GM13977 (cell line): ENCODE data around the gene FAM210A.

Experiments used
- DNase-seq: peaks from one replicate; pipeline ENCODE4 v3.0.0; 2012; ENCODE audit warnings: low spot score
- in situ Hi-C: fragments of 300-500 bp; cut with MboI; formaldehyde crosslinking; loops from one replicate; pipeline ENCODE4 v1.12.0; 2022; ENCODE audit warnings: low sequenced_read_pairs, low pct_unique_long_range_greater_than_20kb, mixed read lengths, inconsistent platforms; ENCODE audit not compliant: unreplicated experiment
- TF ChIP-seq, protein P1 (sequence below): IDR thresholded peaks from 2 replicates; pipeline ENCODE4 v1.5.1; 2012; ENCODE audit warnings: mild to moderate bottlenecking, control low read depth; ENCODE audit not compliant: insufficient read depth; ENCODE audit errors: extremely low read depth, missing control alignments

Gene FAM210A

DNA sequence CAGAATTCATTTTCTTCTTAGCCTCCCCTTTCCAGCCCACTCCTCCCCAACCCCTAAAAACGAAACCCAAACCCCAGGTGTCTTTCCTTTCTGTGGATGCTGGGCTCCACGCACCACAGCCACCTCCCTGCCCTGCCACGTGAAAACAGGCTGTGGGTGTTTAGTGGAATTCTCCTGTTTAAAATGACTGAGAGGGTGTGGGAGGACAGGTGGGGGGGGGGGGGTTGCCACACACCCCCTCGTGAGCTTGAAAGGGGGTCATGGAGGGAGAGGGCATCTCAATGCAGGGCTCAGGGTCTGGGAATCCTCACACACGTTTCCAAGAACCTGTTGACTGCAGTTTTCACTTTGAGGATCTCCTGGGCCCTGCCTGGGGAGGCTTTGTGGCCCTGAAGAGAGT, 110.3 kb downstream of the FAM210A start:
- DNase-seq: no peak
- in situ Hi-C loops: no loop called here
- TF ChIP-seq, protein P1, sequence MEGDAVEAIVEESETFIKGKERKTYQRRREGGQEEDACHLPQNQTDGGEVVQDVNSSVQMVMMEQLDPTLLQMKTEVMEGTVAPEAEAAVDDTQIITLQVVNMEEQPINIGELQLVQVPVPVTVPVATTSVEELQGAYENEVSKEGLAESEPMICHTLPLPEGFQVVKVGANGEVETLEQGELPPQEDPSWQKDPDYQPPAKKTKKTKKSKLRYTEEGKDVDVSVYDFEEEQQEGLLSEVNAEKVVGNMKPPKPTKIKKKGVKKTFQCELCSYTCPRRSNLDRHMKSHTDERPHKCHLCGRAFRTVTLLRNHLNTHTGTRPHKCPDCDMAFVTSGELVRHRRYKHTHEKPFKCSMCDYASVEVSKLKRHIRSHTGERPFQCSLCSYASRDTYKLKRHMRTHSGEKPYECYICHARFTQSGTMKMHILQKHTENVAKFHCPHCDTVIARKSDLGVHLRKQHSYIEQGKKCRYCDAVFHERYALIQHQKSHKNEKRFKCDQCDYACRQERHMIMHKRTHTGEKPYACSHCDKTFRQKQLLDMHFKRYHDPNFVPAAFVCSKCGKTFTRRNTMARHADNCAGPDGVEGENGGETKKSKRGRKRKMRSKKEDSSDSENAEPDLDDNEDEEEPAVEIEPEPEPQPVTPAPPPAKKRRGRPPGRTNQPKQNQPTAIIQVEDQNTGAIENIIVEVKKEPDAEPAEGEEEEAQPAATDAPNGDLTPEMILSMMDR: no peak

DNA sequence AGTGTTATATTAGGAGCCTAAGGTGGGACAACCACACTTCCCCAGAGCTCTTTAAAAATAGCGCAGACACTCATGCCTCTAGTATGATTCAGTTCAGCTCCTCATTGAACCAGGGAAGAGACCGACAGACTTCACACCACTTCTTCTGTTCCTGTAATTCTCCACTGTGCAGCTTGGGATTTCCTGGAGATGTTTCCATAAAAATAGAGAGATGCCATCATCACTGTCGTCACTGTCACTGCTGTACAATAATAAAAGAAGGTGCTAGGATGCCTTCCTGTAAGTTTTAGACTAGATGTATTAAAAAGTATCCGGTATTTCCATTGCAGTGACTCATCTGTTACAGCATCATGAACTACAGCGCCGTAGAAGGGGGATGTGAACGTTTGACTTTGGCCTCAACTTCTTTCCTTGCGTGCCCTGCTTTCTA, 110.9 kb downstream of the FAM210A start:
- no peak for DNase-seq
- TF ChIP-seq, protein P1: no peak
- in situ Hi-C loops: no loop called here

DNA sequence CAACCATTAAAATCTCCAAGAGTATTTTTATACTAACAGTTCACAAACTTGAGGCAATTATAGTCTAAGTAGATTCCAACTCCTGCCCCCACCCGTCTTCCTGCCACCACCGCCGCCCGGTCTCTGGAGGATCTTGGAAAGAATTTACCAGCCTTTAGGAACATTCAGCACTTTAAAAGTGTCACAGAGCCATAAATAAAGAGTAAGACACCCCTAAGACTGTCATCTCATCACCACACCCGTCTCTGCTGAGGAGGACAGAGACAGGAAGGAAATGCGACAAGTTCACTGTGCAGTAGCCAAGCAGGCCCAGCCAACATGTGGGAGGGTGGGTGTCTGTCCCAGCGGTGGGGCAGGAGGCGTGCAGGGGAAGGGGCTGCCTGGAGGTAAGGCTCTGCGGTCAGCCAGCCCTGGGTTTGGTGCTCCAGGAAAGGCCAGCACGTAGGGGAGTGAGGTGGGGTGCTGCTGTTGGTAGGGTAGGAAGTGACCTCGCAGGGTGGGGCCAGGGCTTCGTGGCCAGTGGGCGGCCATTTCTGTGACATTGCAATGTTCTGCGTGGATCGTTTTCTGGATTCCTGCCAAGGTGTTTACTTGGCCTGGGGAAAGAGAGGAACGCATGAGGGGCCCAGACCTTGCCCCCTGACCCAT, 111.6 kb downstream of the FAM210A start:
- TF ChIP-seq, protein P1: no peak
- in situ Hi-C loops: loop anchor here (5.0 kb wide), 1 partner anchor 52 kb away; no protein-coding TSS in a partner anchor
- no peak for DNase-seq

DNA sequence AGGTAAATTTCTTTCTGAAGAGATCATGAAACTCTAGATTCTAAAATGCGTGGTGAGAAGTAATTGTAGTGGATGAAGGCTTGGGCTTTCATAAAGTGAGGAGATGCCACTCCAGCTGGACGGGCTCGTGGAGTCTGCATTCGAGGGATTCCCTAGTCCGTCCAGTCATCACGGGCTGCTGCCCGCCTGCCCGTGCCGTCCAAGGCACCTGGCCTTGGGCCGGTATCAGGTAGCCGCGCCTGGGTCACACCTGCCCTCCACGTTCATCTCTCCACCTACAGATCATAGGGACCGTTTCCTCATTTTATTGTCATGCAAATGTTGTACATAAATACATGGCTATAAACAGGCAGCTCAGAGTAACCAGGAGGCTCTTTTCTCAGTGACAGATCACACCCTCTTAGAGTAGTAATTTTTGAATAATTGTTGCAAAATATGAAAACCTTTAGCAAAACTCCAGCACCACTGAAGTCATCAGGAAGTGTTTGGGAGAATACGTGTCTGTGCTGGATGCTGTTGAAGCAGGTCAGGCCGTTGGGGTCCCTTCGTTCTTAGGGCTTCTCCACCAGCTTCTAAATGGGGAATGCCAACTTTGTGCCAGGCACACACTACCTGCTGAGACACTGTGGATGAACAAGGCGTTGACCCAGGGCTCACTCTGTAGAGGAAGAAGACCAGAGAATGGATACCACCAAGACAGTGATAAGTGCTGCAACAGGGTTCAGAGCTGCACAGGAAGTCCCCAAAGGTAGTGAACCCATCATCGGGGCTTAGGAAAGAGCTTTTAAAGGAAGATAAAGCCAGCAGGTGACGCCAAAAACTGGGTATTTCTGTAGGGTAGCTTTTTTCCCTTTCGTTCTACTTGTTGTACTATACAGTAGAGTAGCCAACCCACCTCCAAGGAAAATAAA, 112.5 kb downstream of the FAM210A start:
- in situ Hi-C loops: loop anchor here (5.0 kb wide), 1 partner anchor 52 kb away; no protein-coding TSS in a partner anchor
- peak; percentile 60 for DNase-seq
- TF ChIP-seq, protein P1: no peak
